ENCODE measurements around the gene PIEZO1.

- TF ChIP-seq, protein P1, sequence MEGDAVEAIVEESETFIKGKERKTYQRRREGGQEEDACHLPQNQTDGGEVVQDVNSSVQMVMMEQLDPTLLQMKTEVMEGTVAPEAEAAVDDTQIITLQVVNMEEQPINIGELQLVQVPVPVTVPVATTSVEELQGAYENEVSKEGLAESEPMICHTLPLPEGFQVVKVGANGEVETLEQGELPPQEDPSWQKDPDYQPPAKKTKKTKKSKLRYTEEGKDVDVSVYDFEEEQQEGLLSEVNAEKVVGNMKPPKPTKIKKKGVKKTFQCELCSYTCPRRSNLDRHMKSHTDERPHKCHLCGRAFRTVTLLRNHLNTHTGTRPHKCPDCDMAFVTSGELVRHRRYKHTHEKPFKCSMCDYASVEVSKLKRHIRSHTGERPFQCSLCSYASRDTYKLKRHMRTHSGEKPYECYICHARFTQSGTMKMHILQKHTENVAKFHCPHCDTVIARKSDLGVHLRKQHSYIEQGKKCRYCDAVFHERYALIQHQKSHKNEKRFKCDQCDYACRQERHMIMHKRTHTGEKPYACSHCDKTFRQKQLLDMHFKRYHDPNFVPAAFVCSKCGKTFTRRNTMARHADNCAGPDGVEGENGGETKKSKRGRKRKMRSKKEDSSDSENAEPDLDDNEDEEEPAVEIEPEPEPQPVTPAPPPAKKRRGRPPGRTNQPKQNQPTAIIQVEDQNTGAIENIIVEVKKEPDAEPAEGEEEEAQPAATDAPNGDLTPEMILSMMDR (IDR thresholded peaks at IDR 0.05): no peak
- TF ChIP-seq MAFK (IDR thresholded peaks at IDR 0.05; ENCODE audit: partially characterized antibody): no peak
- no peak for TF ChIP-seq E2F6 (IDR thresholded peaks at IDR 0.05; ENCODE audit: borderline replicate concordance, low read depth)
- no peak for TF ChIP-seq REST (IDR thresholded peaks at IDR 0.05)
- no peak for TF ChIP-seq BHLHE40 (IDR thresholded peaks at IDR 0.05; ENCODE audit: low read depth, low read length)
- no peak for TF ChIP-seq PHF8 (IDR thresholded peaks at IDR 0.05; ENCODE audit: borderline replicate concordance, low read depth)
- no peak for TF ChIP-seq CBX2 (IDR thresholded peaks at IDR 0.05; ENCODE audit: borderline replicate concordance, low read depth)
- no peak for TF ChIP-seq SREBF2 (IDR thresholded peaks at IDR 0.05)
- TF ChIP-seq, protein P2, sequence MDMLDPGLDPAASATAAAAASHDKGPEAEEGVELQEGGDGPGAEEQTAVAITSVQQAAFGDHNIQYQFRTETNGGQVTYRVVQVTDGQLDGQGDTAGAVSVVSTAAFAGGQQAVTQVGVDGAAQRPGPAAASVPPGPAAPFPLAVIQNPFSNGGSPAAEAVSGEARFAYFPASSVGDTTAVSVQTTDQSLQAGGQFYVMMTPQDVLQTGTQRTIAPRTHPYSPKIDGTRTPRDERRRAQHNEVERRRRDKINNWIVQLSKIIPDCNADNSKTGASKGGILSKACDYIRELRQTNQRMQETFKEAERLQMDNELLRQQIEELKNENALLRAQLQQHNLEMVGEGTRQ (IDR thresholded peaks at IDR 0.05): no peak
- no peak for TF ChIP-seq NR3C1 (IDR thresholded peaks at IDR 0.05)
- no peak for TF ChIP-seq MYC (IDR thresholded peaks at IDR 0.05; ENCODE audit: borderline replicate concordance, low read length)
- no peak for TF ChIP-seq GATA3 (IDR thresholded peaks at IDR 0.05; ENCODE audit: borderline replicate concordance)
These were observed 35.5 kb upstream of the PIEZO1 start for GRCh38 chr16:88820385-88821025.
